Measurements from ENCODE around the gene TET1. TPM values are rescaled to one million over a fixed set of nuclear protein-coding genes. Genes with fewer than 3 reads are reported as not detected.
"Not testable (repeated sequence)": the region's sequence is repeated elsewhere in the genome, so short reads cannot be mapped to it uniquely, and the experiment has no call there.

Gene TET1
- total RNA-seq, 1 experiment from 2014 or later, result 2.7 TPM

GRCh38 chr10:68632271-68632560 lies 72.1 kb downstream of the TET1 start:
- H3K9me3 ChIP-seq (ENCODE audit: control insufficient read depth in 1 of 2, insufficient read depth in 1 of 2, low read depth in 1 of 2, low read length in 2 of 2); H4K20me1 ChIP-seq (ENCODE audit: insufficient read depth); H3K27me3 ChIP-seq (ENCODE audit: insufficient read depth, low read length); H3K4me3 ChIP-seq (replicated peaks in 1 of 2; ENCODE audit: low read depth in 1 of 2, low read length in 2 of 2); intact Hi-C loops (cut with micrococcal nuclease); BruUV-seq (replicated peaks); H3K27ac ChIP-seq (ENCODE audit: low read depth, low read length); H3K79me2 ChIP-seq (ENCODE audit: insufficient read depth, low read length); CTCF ChIA-PET; H3K9me2 ChIP-seq (ENCODE audit: insufficient read depth); ATAC-seq; H3K9ac ChIP-seq (ENCODE audit: low read length); H3K36me3 ChIP-seq (ENCODE audit: control insufficient read depth in 1 of 2, insufficient read depth in 2 of 2, low read length in 2 of 2); H2AFZ ChIP-seq (ENCODE audit: low read depth, low read length, poor library complexity, severe bottlenecking); H3K4me2 ChIP-seq (ENCODE audit: low read length); POLR2A ChIA-PET; RAD21 ChIA-PET (ENCODE audit: low non-redundant PET in 1 of 2, low total read pairs in 2 of 2, uncharacterized antibody in 2 of 2, unreplicated experiment in 2 of 2); DNase-seq (ENCODE audit: low read depth, low spot score): not testable (repeated sequence)
- peaks cover 6 to 13% of the 10 kb centered on the region in 2 experiments; a peak in 2 of 4 replicates for H3K4me1 ChIP-seq (ENCODE audit: control insufficient read depth in 1 of 2, insufficient read depth in 2 of 2, low read length in 2 of 2)

- BruUV-seq (replicated peaks), result no TSS peak
- no peaks in the 10 kb centered on the region for H3K9me2 ChIP-seq (ENCODE audit: insufficient read depth)
- ATAC-seq, result no peak
- intact Hi-C loops (cut with micrococcal nuclease), result no loop called here
- H3K79me2 ChIP-seq (ENCODE audit: insufficient read depth, low read length), result no peaks in the 10 kb centered on the region
- H3K9me3 ChIP-seq (ENCODE audit: control insufficient read depth in 1 of 2, insufficient read depth in 1 of 2, low read depth in 1 of 2, low read length in 2 of 2), result no peaks in the 10 kb centered on the region
- no peaks in the 10 kb centered on the region for H3K36me3 ChIP-seq (ENCODE audit: control insufficient read depth in 1 of 2, insufficient read depth in 2 of 2, low read length in 2 of 2)
- H3K4me2 ChIP-seq (ENCODE audit: low read length), result no peak overlapping the region
- ChIA-PET POLR2A (no interaction called here), CTCF (no interaction called here), RAD21 (ENCODE audit: low non-redundant PET in 1 of 2, low total read pairs in 2 of 2, uncharacterized antibody in 2 of 2, unreplicated experiment in 2 of 2) (no interaction called here)
- no peak overlapping the region for H3K4me3 ChIP-seq (replicated peaks in 1 of 2; ENCODE audit: low read depth in 1 of 2, low read length in 2 of 2)
- TF ChIP-seq SP1 (IDR thresholded peaks at IDR 0.05; ENCODE audit: low read depth) (no peak), RAD21 (IDR thresholded peaks at IDR 0.05; ENCODE audit: low read depth) (no peak), EGR1 (IDR thresholded peaks at IDR 0.05; ENCODE audit: low read depth) (no peak), ZNF274 (IDR thresholded peaks at IDR 0.05; ENCODE audit: low read depth, low read length) (no peak), SIN3A (IDR thresholded peaks at IDR 0.05; ENCODE audit: low read depth) (no peak), EZH2phosphoT487 (IDR thresholded peaks at IDR 0.05; ENCODE audit: borderline replicate concordance) (no peak), REST (IDR thresholded peaks at IDR 0.05; ENCODE audit: low read depth) (no peak), JUND (IDR thresholded peaks at IDR 0.05) (no peak), POLR2AphosphoS5 (IDR thresholded peaks at IDR 0.05; ENCODE audit: low read depth, low read length) (no peak), FOSL1 (IDR thresholded peaks at IDR 0.05; ENCODE audit: low read depth) (no peak), POLR2A (IDR thresholded peaks at IDR 0.05; ENCODE audit: borderline replicate concordance, extremely low read depth, insufficient read depth, insufficient read length) (no peak), ZBTB33 (IDR thresholded peaks at IDR 0.05; ENCODE audit: extremely low read depth, insufficient replicate concordance, low read length) (no peak), ZFX (IDR thresholded peaks at IDR 0.05) (no peak), ELF1 (IDR thresholded peaks at IDR 0.05; ENCODE audit: borderline replicate concordance, low read depth) (no peak), CEBPB (IDR thresholded peaks at IDR 0.05; ENCODE audit: low read depth) (no peak), EZH2 (IDR thresholded peaks at IDR 0.05) (no peak), YY1 (IDR thresholded peaks at IDR 0.05; ENCODE audit: extremely low read depth, insufficient replicate concordance, low read depth, low read length) (no peak), CBX3 (IDR thresholded peaks at IDR 0.05; ENCODE audit: low read depth) (no peak), MAX (IDR thresholded peaks at IDR 0.05) (no peak)
- no peaks in the 10 kb centered on the region for H3K27me3 ChIP-seq (ENCODE audit: insufficient read depth, low read length)
- DNase-seq (ENCODE audit: low read depth, low spot score), result no peak
- no peak overlapping the region for H3K27ac ChIP-seq (ENCODE audit: low read depth, low read length)
- no peak overlapping the region for H3K9ac ChIP-seq (ENCODE audit: low read length)
- H2AFZ ChIP-seq (ENCODE audit: low read depth, low read length, poor library complexity, severe bottlenecking), result no peak overlapping the region
- no peaks in the 10 kb centered on the region for H4K20me1 ChIP-seq (ENCODE audit: insufficient read depth)
- peaks cover 5 to 9% of the 10 kb centered on the region in 2 experiments; a peak in 2 of 4 replicates for H3K4me1 ChIP-seq (ENCODE audit: control insufficient read depth in 1 of 2, insufficient read depth in 2 of 2, low read length in 2 of 2)
These were observed 73.1 kb downstream of the TET1 start for GRCh38 chr10:68633281-68633680.

Data from HCT116 (cell line).